Dedifferentiated amniotic fluid mesenchymal stem cell (primary cell): ENCODE results near the gene PRKAG2.

Source experiments
- DNase-seq: peaks from one replicate; pipeline ENCODE4 v3.0.0-alpha.2; 2016; ENCODE audit errors: extremely low spot score

Gene PRKAG2

DNA sequence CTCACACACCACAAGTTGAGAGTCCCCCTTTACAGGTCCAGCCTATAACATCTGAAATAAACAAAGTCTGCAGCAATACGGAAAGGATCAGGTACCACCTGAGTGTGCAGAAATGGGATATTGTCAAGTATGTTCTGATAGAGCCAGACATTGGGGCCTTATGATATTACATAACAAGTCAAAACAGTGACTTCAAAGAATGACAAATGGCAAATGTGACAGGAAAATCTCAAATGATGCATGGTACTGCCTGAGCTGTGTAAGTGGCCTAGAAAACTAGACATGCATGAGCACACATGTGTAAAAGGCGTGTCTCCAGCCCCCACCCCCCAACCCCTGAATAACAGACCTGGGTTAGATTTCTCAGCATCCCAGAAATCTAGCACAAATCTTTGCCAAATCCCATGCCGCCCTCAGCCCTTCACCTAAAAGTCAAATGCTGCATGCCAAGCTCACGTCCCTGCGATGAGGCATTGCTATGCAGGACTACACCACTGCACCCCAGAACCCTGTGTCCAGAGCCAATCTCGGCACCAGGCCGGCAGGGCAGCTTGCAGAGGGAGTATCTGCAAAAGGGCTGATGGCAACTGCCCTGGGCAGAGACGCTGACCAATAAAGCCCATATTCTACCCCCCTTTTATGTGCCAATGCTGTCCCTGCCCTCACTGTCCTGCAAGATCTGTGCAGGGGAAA lies 58.8 kb downstream of the PRKAG2 start:
- DNase-seq = no peak

DNA sequence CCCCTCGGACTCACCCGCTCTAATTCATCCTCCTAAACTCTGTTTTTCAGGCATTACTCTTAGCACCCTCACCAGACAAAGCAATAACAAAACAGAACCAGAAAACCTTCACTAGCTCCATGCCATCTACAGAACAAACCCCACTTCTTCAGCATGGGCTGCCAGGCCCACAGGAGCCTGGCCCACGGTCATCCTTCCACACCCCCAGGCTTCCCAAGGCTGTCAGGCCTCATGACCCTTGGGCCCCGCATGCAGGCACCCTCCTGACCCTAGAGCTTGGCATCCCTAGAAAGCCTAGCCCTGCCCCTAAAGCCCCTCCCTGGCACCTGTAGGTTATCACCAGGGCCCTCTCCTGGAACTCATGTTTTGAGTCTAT lies 59.6 kb downstream of the PRKAG2 start:
- no peak for DNase-seq

DNA sequence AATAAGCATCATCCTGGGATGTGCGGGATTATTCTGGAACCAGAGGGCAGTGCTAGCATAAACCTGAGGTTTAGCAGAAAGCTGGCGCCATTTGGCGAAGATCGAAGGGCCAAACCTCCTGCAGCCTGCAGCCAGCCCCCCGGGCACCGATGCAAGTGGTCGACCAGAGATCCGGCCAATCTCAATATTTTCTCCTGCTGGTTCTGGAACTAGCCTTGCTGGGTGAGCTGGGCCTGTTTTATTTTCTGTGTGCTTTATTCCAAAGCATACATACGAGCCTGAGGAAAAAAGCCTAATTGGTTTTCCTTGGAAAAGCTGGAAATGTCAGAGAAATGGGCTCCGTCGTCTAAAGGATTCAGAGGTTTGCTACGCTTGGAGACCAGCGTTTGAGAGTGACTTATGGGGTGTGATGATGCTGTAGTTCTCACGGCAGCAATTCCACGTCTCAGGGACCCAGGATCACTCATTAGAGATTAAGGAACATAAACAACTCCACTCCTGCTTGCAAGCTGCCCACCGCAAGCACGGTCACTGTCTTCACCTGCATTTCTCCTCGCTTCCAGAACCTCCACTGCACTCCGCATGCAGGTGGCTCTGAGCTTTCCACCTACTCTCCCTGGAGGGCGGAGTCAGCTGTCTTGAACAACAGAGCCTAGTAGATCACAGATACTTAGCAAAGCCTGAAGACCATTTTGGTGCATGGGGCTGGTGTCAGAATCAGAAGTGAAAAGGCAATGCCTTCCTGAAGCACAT lies 60.2 kb downstream of the PRKAG2 start:
- no peak for DNase-seq

DNA sequence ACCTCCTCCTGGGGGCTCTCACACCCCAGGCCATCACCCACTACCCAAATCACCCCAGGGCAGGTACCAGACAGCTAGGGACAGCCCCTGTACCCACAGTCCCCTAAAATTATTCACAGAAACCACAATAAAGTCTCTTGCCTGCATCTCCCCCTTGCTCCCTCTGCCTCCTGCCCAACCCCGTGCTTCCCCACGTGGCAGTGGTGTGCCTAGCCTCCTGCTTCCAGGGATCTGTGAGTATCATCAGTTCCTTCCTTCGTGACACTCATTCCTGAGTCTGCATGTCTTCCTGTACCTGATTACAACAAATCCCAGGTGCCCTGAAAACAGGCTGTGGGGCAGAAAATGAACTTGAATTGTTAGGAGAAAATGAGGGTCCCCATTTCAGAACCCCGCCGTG lies 61.5 kb downstream of the PRKAG2 start:
- no peak for DNase-seq

- DNase-seq = no peak
These were observed 62.4 kb downstream of the PRKAG2 start for GRCh38 chr7:151814400-151815009.

- no peak for DNase-seq
These were observed 62.9 kb downstream of the PRKAG2 start for GRCh38 chr7:151813997-151814396.

DNA sequence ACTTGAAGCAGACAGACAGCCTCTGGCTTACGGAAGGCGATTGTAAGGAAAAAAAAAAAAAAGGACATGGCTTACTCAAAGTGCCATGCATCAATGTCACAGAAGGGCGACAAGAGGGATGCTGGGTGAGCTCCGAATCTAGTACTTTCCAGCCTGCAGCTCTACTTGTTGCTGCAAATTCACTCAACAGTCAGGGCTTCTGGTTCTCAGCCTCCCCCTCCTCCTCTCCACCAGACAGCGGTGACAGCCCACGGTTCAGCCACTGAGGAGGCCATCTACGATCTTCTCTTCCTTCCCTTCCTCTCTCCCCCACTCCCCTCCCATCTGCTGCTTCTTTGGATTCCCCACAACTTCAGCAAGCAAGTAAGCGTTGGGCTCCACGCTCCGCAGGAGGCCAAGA lies 63.5 kb downstream of the PRKAG2 start:
- no peak for DNase-seq

- DNase-seq = no peak
These were observed 63.9 kb downstream of the PRKAG2 start for GRCh38 chr7:151812967-151813366.

GRCh38 chr7:151810441-151811232 lies 66.3 kb downstream of the PRKAG2 start:
- no peak for DNase-seq

DNA sequence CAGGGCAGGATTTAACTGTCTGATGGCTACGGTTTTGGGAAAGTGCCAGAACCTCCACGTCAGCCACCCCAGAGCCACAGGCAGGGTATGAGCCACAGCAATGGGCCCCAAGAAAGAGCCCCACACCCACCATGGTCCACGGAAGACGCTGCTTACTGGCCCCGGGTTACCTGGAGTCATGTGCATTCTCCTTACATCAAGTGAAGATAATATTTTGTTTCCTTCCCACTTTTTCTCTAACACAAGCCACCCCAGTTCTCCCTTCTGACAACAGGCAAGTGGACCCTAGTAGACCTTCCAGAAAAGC lies 67.1 kb downstream of the PRKAG2 start:
- no peak for DNase-seq

GRCh38 chr7:151809146-151809863 lies 67.6 kb downstream of the PRKAG2 start:
- no peak for DNase-seq

- DNase-seq = no peak
These were observed 68.3 kb downstream of the PRKAG2 start for GRCh38 chr7:151808400-151809145.

DNA sequence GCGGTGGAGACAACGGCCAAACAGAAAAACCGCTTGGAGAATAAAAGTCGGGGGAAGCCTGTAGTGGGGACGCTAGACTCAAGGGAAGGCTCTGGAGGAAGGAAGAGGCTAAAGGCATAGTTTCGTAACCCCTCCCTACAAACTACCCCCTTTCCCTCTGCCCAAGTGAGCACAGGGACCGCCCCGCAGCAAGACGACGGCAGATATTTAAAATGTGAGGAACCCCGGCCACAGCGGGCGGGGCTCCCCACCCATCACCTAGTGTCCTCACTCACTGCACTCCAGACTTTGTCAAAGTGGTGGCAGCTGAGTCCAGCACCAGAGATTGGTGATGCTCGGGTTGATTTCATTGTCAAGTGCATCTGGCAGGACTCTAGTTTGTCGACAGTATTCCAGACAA lies 69.1 kb downstream of the PRKAG2 start:
- no peak for DNase-seq

- DNase-seq = no peak
These were observed 69.8 kb downstream of the PRKAG2 start for GRCh38 chr7:151806952-151807775.

DNA sequence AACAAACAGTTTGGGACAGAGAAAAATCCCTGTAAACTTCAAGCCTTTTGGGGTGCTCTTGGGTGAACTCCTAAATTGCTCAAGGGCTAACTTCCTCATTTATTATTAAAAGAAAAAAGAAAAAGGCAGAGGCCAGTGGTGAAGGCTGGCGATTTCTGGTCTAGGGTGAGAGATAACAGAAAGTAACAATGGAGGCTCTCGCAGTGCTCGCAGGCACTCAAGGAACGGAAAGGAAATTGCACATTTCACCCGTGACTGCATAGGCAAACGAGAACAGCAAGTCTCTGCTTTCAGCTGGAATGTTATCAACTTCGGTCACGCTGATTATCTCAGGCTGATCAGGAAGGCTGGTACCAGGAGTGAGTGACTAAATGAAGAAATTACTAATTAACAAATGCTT lies 70.7 kb downstream of the PRKAG2 start:
- no peak for DNase-seq

DNA sequence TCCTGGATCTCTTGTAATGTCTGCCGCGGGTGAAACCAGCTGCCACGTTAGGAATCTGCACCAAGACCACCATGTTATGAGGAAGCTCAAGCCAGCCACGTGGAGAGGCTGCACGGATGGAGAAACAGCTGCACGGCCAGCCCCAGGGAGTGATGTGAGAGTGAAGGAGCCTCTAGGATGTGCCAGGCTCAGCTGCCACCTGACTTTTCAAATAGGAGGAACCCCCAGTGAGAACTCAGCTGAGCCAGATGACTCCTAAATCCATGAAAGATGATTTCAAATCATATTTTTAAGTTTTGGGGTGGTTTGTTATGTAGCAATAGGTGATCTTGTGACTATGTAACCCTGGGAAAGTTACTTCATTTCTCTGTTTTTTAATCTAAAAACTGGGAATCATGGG lies 71.7 kb downstream of the PRKAG2 start:
- no peak for DNase-seq

DNA sequence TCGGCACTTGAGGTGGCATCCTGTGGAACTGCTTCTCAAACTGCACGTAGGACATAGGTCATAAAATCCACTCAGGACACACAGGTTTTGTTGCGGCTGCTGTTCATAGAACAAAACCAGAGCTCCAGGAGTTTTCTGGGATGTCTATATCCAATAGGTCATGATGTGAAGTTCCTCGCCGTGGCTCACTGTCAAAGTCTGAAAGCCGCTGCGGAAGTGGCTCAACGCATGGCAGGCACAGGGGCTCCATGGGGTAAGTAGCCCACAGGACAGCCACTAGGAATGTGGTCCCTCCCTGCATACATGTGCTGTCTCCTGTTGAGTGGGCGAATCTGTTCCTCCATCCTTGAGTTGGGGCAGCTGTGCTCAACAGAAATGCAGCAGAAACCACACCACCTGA lies 72.2 kb downstream of the PRKAG2 start:
- DNase-seq = no peak

DNA sequence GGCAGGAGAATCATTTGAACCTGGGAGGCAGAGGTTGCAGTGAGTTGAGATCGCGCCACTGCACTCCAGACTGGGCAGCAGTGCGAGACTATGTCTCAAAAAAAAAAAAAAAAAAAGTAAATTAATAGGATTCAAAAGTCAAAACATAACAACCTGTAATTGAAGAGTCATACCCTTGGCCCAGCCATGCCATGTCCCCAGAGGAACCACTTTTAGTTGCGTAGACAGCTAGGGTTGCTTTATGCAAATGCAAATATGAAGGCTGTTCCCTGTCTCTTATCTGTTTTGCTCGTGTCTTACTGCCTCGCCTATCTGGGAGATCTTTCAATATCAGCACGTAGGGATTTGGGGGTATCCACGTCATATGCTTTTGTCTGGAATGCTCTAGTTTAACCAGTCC lies 73.1 kb downstream of the PRKAG2 start:
- DNase-seq = no peak

- DNase-seq = no peak
These were observed 74.5 kb downstream of the PRKAG2 start for GRCh38 chr7:151802469-151802846.

DNA sequence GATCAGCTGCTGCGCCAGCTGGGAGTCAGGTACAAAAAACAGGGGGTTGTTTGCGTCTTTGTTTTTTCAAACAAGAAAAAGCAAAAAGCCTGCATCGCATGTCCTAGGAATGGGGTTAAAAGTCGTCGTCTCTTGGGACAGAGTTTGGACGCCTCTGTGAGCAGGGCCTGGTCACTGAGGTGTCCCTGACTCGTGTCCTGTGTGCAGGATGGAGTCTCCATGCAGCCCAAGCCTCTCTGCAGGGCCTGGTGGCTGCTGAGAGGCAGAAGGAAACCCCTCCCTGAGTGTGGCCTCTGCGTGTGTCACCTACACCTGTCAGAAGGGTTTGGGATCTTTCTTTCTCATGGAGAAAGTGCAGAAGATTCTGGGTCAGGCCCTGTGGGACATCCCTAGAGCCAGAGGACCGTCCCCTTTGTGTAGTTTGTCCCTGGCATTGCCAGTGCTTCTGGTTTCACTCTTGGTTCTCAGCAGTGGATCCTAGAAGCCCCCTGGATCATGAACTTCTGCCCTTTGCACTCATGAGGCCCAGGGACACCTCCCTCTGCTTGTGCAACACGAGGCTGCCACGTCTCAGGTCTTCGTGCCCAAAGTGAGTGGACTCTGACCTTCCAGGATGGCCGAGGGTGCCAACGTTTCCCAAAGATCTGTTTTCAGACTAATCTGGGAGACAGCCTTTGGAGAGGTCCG lies 75.0 kb downstream of the PRKAG2 start:
- DNase-seq = no peak
